ENCODE results near the gene A3GALT2. TPM values are rescaled to one million over a fixed set of nuclear protein-coding genes. Genes with fewer than 3 reads are reported as not detected.

The A3GALT2 gene
- total and polyA plus RNA-seq, 9 of the 15 experiments (the other 6 are each of a cell fraction or from before 2014, with no cell fraction given) = not detected

DNA sequence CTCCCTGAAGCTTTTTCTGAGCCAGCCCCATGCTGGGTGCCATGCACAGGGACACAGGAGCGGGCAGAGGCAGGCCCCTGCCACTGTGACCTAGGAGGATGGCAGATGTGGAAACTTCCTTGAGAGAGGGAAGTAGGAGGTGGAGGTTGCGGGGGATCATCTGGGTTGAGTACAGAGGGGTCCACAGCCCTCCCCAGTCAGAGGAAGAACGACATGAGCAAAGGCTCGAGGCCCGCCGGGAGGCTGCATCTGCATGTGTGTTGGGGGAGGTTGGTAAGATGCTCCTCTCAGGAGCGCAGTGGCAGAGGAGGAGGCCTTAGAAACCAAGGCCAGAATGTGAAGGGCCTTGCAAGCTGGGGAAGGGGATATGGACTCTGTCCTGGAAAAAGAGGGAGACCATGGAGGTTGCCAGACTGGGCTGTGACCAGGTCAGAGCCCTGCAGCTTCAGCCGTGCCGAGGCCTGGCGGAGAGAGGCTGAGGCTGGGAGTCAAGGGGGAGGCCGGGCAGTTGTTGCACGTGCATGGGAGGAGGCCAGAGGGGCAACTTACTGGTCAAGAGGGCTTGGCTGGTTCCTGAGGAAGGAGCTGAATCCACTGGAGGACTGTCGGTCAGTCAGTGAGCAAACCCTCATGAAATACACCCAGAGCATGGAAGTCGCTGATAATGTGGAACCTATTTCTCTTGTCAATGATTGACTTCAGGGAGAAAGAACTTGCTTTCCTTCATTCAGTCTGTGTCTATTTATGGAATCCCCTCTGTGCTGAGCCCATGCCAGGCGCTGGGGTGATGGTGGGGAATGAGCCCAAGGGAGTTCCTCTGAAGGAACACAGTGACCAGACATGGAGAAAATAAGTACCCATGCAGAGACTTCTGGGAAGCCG, 31.7 kb downstream of the A3GALT2 start:
- Histone ChIP-seq H3K9ac (ENCODE audit: insufficient read depth in 1 of 2, low read depth in 2 of 2, low read length in 2 of 2) (0 out of 4 replicates have a peak overlapping the region, but pooled peaks of 1 of the 2 experiments have one; percentile 56), H3K4me1 (replicated peaks in 1 of 2; ENCODE audit: control insufficient read depth in 2 of 2, insufficient read depth in 2 of 2, low read length in 2 of 2) (no peaks in the 10 kb centered on the region), H3K9me1 (ENCODE audit: control insufficient read depth, insufficient read depth, low read length) (no peaks in the 10 kb centered on the region), H4K20me1 (replicated peaks; ENCODE audit: control insufficient read depth, insufficient read depth, low read length) (no peaks in the 10 kb centered on the region; the same call in 1 of the 2 replicates), H3K27ac (ENCODE audit: extremely low read depth, low read depth, low read length) (no peak overlapping the region), H3K4me3 (no peak overlapping the region), H3K4me2 (ENCODE audit: insufficient read depth, low read length) (no peak overlapping the region), H3K9me3 (replicated peaks; ENCODE audit: control insufficient read depth, insufficient read depth, low read depth, low read length) (no peaks in the 10 kb centered on the region), H3K27me3 (ENCODE audit: control insufficient read depth in 2 of 2, insufficient read depth in 2 of 2, low read length in 2 of 2) (peaks cover 33 to 46% of the 10 kb centered on the region in 2 experiments), H3K79me2 (ENCODE audit: control insufficient read depth, insufficient read depth, low read length) (no peaks in the 10 kb centered on the region), H2AFZ (ENCODE audit: low read depth, low read length) (no peak overlapping the region), H3K36me3 (ENCODE audit: control insufficient read depth, insufficient read depth, low read length) (no peaks in the 10 kb centered on the region)
- ATAC-seq (peak; percentile 28), DNase-seq (ENCODE audit: extremely low read depth in 1 of 4, low spot score in 3 of 4) (no peak), FAIRE-seq (no peak)
- POLR2A ChIA-PET = interaction anchor here (0.6 to 0.8 kb wide), 3 partner anchors 21 to 323 kb away, joined by 3 read pairs; no protein-coding TSS in a partner anchor
- 1% methylated on average over 16 of the region's 16 CpGs for WGBS (ENCODE audit: insufficient coverage, low coverage, missing lambda C conversion rate)
- TF ChIP-seq MEF2D (tag; conservative IDR thresholded peaks at IDR 0.05; ENCODE audit: low read depth) = no peak
- no peak for TF ChIP-seq ZNF174 (CRISPR knock-in tag; IDR thresholded peaks at IDR 0.05)
- TF ChIP-seq ZNF507 (tag; conservative IDR thresholded peaks at IDR 0.05) = no peak
- no peak for TF ChIP-seq FOXJ3 (CRISPR knock-in tag; IDR thresholded peaks at IDR 0.05)
- no peak for TF ChIP-seq ZNF584 (CRISPR knock-in tag; IDR thresholded peaks at IDR 0.05; ENCODE audit: low read depth)
- CTCF ChIA-PET (ENCODE audit: low intra/inter-chr PET ratio) = no interaction called here
- in situ Hi-C loops (cut with MboI) = no loop called here
- BruUV-seq (replicated peaks) = no TSS peak
- intact Hi-C loops (cut with micrococcal nuclease) = no loop called here
